Activated CD8-positive, alpha-beta T cell treated with anti-CD3 and anti-CD28 coated beads for 36 hours (primary cell): ENCODE results near the gene KIRREL3. TPM values are rescaled to one million over a fixed set of nuclear protein-coding genes. Genes with fewer than 3 reads are reported as not detected.

Experiments used
- ATAC-seq: fragments of 200-7000 bp; cut with Tn5 transposase; one replicate; pipeline ENCODE4 v1.10.0; 2021; ENCODE audit warnings: mild to moderate bottlenecking, moderate library complexity
- CTCF ChIA-PET: fragments of 350-600 bp; sonication (Branson Sonifier 250); formaldehyde crosslinking; loops from one replicate; lab custom pipeline; 2021; ENCODE audit warnings: antibody characterized with exemption; lab: Charles Lee
- POLR2A ChIA-PET: fragments of 350-600 bp; sonication (Branson Sonifier 250); formaldehyde crosslinking; loops from one replicate; lab custom pipeline; 2021; ENCODE audit warnings: antibody characterized with exemption; lab: Charles Lee
- DNase-seq: peaks from one replicate; pipeline ENCODE4 v3.0.0-alpha.2; 2020
- H3K27ac Mint-ChIP-seq: one replicate; pipeline ENCODE4 v1.8.0; 2021; ENCODE audit warnings: mild to moderate bottlenecking, mixed read lengths
- H3K27me3 Mint-ChIP-seq: one replicate; pipeline ENCODE4 v1.8.0; 2021; ENCODE audit warnings: mixed read lengths
- H3K36me3 Mint-ChIP-seq: one replicate; pipeline ENCODE4 v1.8.0; 2021; ENCODE audit warnings: low read depth, mixed read lengths
- H3K4me1 Mint-ChIP-seq: one replicate; pipeline ENCODE4 v1.8.0; 2021; ENCODE audit warnings: low read depth, mixed read lengths
- H3K4me3 Mint-ChIP-seq: one replicate; pipeline ENCODE4 v1.8.0; 2021; ENCODE audit warnings: mild to moderate bottlenecking, moderate library complexity, mixed read lengths
- H3K9me3 Mint-ChIP-seq: one replicate; pipeline ENCODE4 v1.8.0; 2021; ENCODE audit warnings: mixed read lengths
- intact Hi-C: fragments of 100-400 bp; cut with micrococcal nuclease; formaldehyde crosslinking; loops from one replicate; pipeline ENCODE4 v1.10.0; 2022
- total RNA-seq, 2 experiments: library from RNA; stranded (reverse); gene quantifications; one replicate each; pipeline ENCODE4 v1.2.3, GENCODE V29; 2021
- TF ChIP-seq, protein P1 (sequence below): fragments of 200-600 bp; IDR thresholded peaks from one replicate; pipeline ENCODE4 v1.8.0; 2022; ENCODE audit warnings: antibody characterized with exemption, mild to moderate bottlenecking

KIRREL3 gene
- total RNA-seq, 2 experiments from 2014 or later = not detected

DNA sequence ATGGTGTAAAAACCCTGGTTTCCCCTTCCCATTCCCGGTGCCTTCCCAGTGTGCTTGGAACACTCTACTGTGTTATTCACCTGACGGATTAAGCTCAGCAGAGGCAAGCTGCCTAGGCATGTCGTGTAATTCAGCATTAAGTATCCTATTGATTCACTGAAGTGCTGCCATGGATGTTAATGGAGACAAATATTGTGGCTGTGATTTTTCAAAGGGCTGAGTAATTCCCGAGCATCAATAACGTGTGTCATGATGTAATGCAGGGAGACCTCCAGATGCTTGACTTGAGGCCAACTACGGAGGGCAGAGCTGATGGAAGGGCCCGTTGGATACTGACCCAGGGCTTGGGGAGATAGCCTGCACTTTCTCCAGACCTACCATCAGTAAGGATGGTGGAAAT lies 376.1 kb downstream of the KIRREL3 start:
- ATAC-seq = no peak
- ChIA-PET CTCF (interaction anchor here (1.5 kb wide), 1 partner anchor 17 kb away, joined by 3 read pairs; no protein-coding TSS in a partner anchor), POLR2A (no interaction called here)
- peaks cover 14% of the 10 kb centered on the region for H3K27me3 Mint-ChIP-seq
- TF ChIP-seq, protein P1, sequence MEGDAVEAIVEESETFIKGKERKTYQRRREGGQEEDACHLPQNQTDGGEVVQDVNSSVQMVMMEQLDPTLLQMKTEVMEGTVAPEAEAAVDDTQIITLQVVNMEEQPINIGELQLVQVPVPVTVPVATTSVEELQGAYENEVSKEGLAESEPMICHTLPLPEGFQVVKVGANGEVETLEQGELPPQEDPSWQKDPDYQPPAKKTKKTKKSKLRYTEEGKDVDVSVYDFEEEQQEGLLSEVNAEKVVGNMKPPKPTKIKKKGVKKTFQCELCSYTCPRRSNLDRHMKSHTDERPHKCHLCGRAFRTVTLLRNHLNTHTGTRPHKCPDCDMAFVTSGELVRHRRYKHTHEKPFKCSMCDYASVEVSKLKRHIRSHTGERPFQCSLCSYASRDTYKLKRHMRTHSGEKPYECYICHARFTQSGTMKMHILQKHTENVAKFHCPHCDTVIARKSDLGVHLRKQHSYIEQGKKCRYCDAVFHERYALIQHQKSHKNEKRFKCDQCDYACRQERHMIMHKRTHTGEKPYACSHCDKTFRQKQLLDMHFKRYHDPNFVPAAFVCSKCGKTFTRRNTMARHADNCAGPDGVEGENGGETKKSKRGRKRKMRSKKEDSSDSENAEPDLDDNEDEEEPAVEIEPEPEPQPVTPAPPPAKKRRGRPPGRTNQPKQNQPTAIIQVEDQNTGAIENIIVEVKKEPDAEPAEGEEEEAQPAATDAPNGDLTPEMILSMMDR = no peak
- H3K4me3 Mint-ChIP-seq = no peak overlapping the region
- no peaks in the 10 kb centered on the region for H3K9me3 Mint-ChIP-seq
- H3K4me1 Mint-ChIP-seq = no peaks in the 10 kb centered on the region
- intact Hi-C loops = no loop called here
- no peak for DNase-seq
- H3K27ac Mint-ChIP-seq = no peak overlapping the region
- H3K36me3 Mint-ChIP-seq = no peaks in the 10 kb centered on the region

DNA sequence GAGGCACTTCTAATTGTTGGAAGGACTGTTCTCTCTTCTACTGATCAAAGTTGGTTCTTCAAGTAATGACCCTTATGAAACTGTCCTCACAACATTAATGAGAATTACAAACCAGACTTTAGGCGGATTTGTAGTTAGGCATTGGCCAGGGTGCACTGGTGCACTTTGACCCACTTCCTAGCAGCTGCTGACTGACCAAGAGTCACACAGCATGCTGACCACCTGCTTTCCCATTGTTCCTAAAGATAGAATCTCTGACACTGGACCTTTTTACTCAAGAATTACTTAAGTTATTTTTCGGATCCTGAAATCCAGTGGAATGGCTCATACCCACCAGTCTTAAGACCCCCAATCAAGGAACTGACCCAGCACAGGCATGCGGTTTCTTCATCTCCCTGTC lies 381.1 kb downstream of the KIRREL3 start:
- ATAC-seq (no peak), DNase-seq (no peak)
- Mint-ChIP-seq H3K27ac (no peak overlapping the region), H3K4me1 (no peaks in the 10 kb centered on the region), H3K4me3 (no peak overlapping the region), H3K27me3 (peaks cover 13% of the 10 kb centered on the region), H3K36me3 (no peaks in the 10 kb centered on the region), H3K9me3 (no peaks in the 10 kb centered on the region)
- POLR2A ChIA-PET = no interaction called here
- CTCF ChIA-PET = no interaction called here
- TF ChIP-seq, protein P1 = no peak
- intact Hi-C loops = no loop called here

DNA sequence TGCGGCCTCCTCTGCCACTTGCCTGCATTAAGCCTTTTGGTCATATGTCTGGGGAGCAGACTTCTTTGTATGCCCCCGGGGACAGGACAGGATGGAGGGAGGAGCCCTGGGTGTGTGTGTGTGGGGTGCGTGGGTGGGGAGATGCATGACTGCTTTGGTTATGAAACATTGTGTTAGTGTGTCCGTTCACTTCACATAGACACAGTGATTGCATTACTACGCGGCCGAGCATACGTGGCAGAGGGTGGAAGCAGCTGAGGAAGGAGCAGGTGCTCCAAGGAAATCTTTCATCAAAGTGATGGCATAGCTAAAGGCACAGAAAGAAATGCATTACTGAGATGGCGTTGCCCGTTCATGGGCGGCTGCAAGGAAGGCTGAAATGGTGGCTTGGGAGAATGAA lies 384.7 kb downstream of the KIRREL3 start:
- Mint-ChIP-seq H3K27ac (no peak overlapping the region), H3K9me3 (no peaks in the 10 kb centered on the region), H3K4me3 (no peak overlapping the region), H3K4me1 (no peaks in the 10 kb centered on the region), H3K36me3 (no peaks in the 10 kb centered on the region), H3K27me3 (peaks cover 8% of the 10 kb centered on the region)
- ChIA-PET POLR2A (no interaction called here), CTCF (no interaction called here)
- intact Hi-C loops = no loop called here
- DNase-seq (no peak), ATAC-seq (no peak)
- TF ChIP-seq, protein P1 = no peak

DNA sequence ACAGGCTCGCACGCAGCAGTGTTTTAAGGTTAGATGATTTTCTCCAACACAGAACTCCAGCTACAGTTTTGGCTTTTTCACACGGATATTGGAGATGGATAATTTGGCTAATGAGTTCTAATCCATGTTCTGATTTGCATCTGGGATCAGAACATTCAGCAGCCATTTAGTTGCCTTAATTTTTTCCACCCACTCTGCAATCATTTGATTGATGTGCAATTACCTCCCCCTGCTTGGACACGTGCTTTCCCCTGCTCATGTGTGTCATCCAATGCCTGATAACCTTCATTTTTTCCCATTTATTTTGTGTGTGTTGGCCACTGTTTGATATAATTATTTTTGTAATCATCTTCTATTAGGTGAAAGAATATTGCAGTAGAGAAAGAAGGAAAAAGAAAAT lies 387.3 kb downstream of the KIRREL3 start:
- no peak overlapping the region for H3K27ac Mint-ChIP-seq
- no peak for ATAC-seq
- no peak overlapping the region for H3K4me3 Mint-ChIP-seq
- no peaks in the 10 kb centered on the region for H3K36me3 Mint-ChIP-seq
- H3K9me3 Mint-ChIP-seq = no peaks in the 10 kb centered on the region
- ChIA-PET POLR2A (no interaction called here), CTCF (no interaction called here)
- peaks cover 6% of the 10 kb centered on the region for H3K27me3 Mint-ChIP-seq
- intact Hi-C loops = no loop called here
- DNase-seq = no peak
- no peaks in the 10 kb centered on the region for H3K4me1 Mint-ChIP-seq
- TF ChIP-seq, protein P1 = no peak

DNA sequence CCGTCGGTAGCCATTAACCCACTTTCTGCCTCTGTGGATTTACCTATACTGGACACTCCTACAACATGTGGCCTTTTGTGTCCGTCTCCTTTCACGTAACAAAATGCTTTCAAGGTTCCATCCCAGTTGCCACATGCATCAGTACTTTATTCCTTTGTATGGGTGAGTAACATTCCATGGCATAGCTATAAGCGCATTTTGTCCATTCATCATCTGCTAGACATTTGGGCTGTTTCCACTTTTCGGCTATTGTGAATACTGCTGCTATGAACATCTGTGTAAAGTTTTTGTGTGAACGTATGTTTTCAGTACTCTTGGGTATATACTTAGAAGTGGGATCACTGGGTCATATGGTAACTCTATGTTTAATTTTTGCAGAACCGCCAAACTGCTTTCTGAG lies 387.9 kb downstream of the KIRREL3 start:
- no peak for DNase-seq
- TF ChIP-seq, protein P1 = no peak
- ChIA-PET POLR2A (no interaction called here), CTCF (no interaction called here)
- intact Hi-C loops = no loop called here
- H3K4me1 Mint-ChIP-seq = no peaks in the 10 kb centered on the region
- H3K36me3 Mint-ChIP-seq = no peaks in the 10 kb centered on the region
- peaks cover 6% of the 10 kb centered on the region for H3K27me3 Mint-ChIP-seq
- H3K27ac Mint-ChIP-seq = no peak overlapping the region
- no peak for ATAC-seq
- H3K9me3 Mint-ChIP-seq = no peaks in the 10 kb centered on the region
- H3K4me3 Mint-ChIP-seq = no peak overlapping the region
